Thymus (tissue), 11 donors: ENCODE data around the gene FAM120B. TPM values are rescaled to one million over a fixed set of nuclear protein-coding genes. Genes with fewer than 3 reads are reported as not detected.
A peak's percentile ranks its signal among the peaks of the same experiment; 100 is the strongest.

Source experiments
- DNase-seq, 9 donors: peaks; one replicate each; pipeline ENCODE4 v3.0.0-alpha.2; 2013; ENCODE audit warnings: low spot score in 9 of 9, low read depth in 6 of 9, missing footprints in 1 of 9
- H3K27ac ChIP-seq, 2 donors: one replicate each; pipeline ENCODE4 v1.5.1; 2013; ENCODE audit warnings: control low read depth in 1 of 2, low read depth in 1 of 2, low read length in 1 of 2, mild to moderate bottlenecking in 1 of 2, moderate library complexity in 1 of 2
- H3K27me3 ChIP-seq, 2 donors: one replicate each; pipeline ENCODE4 v1.5.1; 2013; ENCODE audit warnings: low read length in 1 of 2; ENCODE audit not compliant: control insufficient read depth in 2 of 2, insufficient read depth in 1 of 2
- H3K36me3 ChIP-seq, 2 donors: one replicate each; pipeline ENCODE4 v1.5.1; 2013; ENCODE audit warnings: low read length in 1 of 2, mild to moderate bottlenecking in 1 of 2, moderate library complexity in 1 of 2; ENCODE audit not compliant: control insufficient read depth in 2 of 2, insufficient read depth in 2 of 2
- H3K4me1 ChIP-seq, 2 donors: one replicate each; pipeline ENCODE4 v1.5.1; 2013; ENCODE audit warnings: low read length in 2 of 2; ENCODE audit not compliant: control insufficient read depth in 2 of 2, insufficient read depth in 2 of 2
- H3K4me3 ChIP-seq, 2 donors: one replicate each; pipeline ENCODE4 v1.5.1; 2013; ENCODE audit warnings: low read length in 2 of 2, control low read depth in 1 of 2, mild to moderate bottlenecking in 1 of 2
- H3K9me3 ChIP-seq, 2 donors: one replicate each; pipeline ENCODE4 v1.5.1; 2013; ENCODE audit warnings: low read length in 1 of 2, mild to moderate bottlenecking in 1 of 2; ENCODE audit not compliant: control insufficient read depth in 2 of 2, insufficient read depth in 1 of 2
- WGBS: extraction: QIAGEN DNeasy Blood & Tissue Kit; methylation state at CpG from one replicate; pipeline ENCODE4 v1.1.7; 2013; 5-methylcytosine and 5-hydroxymethylcytosine counted together
- polyA plus RNA-seq: library from polyadenylated mRNA; stranded (reverse); fragments of 200-250 nt; gene quantifications from one replicate; pipeline ENCODE4 v1.2.3, GENCODE V29; 2013
- total RNA-seq: library from RNA; stranded (reverse); fragments of 120-200 nt; gene quantifications from one replicate; pipeline ENCODE4 v1.2.4, GENCODE V29; 2013
- donor health status: healthy.

The FAM120B gene
- total and polyA plus RNA-seq, 2 donors: 12.1 to 13.6 TPM

DNA sequence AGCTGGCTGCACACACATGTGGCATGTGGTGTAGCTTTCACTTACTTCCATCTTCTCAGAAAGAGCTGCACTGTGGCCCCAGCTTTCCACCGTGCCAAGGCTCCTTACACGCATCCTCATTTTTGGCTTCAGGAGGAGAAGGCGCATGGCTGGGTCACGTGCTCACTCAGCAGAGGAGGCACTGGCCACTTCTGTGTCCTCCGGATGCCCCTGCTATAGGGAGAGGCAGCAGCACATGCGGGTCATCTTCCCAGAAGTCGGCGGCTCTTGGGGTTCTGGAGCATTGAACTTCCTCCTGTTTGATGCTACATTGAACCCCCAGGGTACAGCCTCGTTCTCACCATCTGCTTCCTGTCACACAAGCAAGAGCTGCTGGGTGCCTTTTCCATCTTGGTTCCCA, 111.3 kb downstream of the FAM120B start:
- Histone ChIP-seq H3K27ac (no peak overlapping the region), H3K9me3 (peaks cover 0 to 3% of the 10 kb centered on the region in 2 donors), H3K27me3 (peaks cover 0 to 2% of the 10 kb centered on the region in 2 donors), H3K36me3 (no peaks in the 10 kb centered on the region), H3K4me1 (no peaks in the 10 kb centered on the region), H3K4me3 (no peak overlapping the region)
- 91% methylated on average over 9 of the region's 9 CpGs for WGBS
- no peak for DNase-seq

DNA sequence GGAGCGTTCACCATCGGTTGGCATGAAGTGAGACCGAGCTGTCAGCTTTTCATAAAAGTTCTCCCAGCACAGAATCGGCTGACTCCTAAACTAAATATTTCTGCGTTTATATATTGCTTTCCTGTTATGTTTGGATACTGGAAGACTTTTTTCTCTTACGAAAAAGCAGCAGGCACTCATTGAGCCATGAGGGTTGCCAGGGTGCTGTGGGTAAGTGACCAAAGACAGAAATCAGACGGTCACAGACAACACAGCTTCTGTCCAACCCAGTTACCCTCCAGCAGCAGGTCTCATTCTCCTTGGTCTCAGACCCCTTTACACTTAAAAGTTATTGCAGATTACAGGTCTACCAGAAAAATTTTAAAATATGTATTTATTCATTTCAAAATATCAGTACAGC, 113.7 kb downstream of the FAM120B start:
- Histone ChIP-seq H3K4me3 (no peak overlapping the region), H3K27me3 (peaks cover 0 to 22% of the 10 kb centered on the region in 2 donors), H3K27ac (no peak overlapping the region), H3K4me1 (no peaks in the 10 kb centered on the region), H3K36me3 (no peaks in the 10 kb centered on the region), H3K9me3 (no peaks in the 10 kb centered on the region)
- no peak for DNase-seq
- WGBS: 78% methylated on average over 7 of the region's 7 CpGs

DNA sequence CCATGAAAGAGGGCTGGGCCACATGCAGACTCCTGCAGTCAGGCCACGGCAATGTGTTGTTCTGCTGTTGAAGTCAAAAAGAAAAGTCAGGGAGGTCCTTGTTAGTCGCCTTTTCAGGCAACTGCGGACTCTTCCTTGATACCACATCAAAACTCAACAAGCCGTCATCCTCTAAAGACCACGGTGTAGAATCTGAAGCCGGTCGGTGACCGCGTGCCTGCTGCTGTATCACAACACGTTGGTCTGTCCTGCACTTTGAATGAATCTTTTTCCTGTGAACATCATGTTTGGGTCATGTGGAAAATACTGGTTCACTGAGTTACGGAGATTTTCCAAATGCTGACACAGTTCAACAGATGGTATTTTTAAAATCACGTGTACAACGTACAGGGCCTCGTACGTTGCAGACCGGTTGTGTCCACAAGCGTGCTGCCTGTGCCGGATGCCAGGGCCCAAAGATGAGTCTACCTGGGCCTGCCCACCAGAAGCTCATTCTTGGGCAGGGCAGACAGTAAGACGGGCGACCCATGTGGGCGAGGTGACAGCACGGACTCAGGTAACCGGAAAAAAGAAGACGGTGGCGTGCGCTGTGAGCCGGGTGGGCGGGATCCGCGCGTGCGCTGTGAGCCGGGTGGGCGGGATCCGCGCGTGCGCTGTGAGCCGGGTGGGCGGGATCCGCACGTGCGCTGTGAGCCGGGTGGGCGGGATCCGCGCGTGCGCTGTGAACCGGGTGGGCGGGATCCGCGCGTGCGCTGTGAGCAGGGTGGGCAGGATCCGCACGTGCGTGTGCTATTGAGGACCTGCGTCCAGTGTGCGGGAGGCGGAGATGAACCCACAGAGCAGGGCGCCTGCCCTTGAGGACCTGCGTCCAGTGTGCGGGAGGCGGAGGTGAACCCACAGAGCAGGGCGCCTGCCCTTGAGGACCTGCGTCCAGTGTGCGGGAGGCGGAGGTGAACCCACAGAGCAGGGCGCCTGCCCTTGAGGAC, 114.5 kb downstream of the FAM120B start:
- Histone ChIP-seq H3K4me3 (no peak overlapping the region), H3K27me3 (peaks cover 0 to 22% of the 10 kb centered on the region in 2 donors), H3K36me3 (no peaks in the 10 kb centered on the region), H3K4me1 (no peaks in the 10 kb centered on the region), H3K9me3 (no peaks in the 10 kb centered on the region), H3K27ac (no peak overlapping the region)
- WGBS: 87% methylated on average over 70 of the region's 70 CpGs
- no peak for DNase-seq

DNA sequence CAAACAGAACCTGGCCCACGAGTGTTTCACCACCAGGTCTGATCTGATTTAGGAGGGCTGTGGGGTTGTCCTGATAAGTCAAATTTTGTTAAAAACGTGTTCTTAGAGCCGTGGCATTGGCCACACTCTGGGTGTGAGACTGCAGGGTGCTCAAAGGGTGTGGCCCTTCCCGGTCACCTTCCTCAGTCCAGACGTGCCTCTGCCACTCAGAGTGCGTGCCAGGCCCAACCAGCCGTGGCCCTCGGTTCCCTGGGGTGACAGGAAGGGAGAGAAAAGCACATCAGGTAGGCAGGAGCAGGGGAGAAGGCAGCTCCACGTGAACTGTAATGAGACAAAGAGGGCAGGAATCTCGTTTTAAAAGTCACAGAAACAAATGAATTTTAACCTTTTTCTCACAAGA, 115.4 kb downstream of the FAM120B start:
- no peaks in the 10 kb centered on the region for H3K9me3 ChIP-seq
- no peak overlapping the region for H3K27ac ChIP-seq
- H3K27me3 ChIP-seq: peaks cover 0 to 22% of the 10 kb centered on the region in 2 donors
- no peaks in the 10 kb centered on the region for H3K36me3 ChIP-seq
- no peak overlapping the region for H3K4me3 ChIP-seq
- 83% methylated on average over 10 of the region's 10 CpGs for WGBS
- no peak for DNase-seq
- H3K4me1 ChIP-seq: no peaks in the 10 kb centered on the region

DNA sequence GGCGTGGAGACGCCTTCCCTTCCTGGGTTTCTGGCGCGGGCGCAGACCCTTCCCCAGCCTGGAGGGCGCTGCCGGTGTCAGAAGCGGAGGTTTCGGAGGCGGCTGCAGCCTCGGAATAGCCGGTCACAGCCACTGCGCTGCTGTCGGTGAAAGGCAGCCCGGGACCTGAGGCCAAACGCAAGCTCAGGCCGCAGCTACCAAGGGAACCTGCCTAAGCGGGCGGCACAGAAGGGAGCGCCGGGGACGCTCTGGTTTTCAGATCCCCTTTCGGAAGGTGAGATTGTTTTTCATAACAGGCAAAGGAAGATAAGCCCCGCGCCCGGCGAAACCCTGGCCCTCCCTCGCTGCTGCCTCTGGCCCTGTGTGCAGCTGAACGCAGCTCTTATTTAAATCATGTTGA, 116.5 kb downstream of the FAM120B start:
- Histone ChIP-seq H3K27me3 (peaks cover 0 to 22% of the 10 kb centered on the region in 2 donors), H3K27ac (no peak overlapping the region), H3K36me3 (no peaks in the 10 kb centered on the region), H3K4me3 (no peak overlapping the region), H3K9me3 (no peaks in the 10 kb centered on the region), H3K4me1 (no peaks in the 10 kb centered on the region)
- DNase-seq: no peak
- 66% methylated on average over 29 of the region's 29 CpGs for WGBS

DNA sequence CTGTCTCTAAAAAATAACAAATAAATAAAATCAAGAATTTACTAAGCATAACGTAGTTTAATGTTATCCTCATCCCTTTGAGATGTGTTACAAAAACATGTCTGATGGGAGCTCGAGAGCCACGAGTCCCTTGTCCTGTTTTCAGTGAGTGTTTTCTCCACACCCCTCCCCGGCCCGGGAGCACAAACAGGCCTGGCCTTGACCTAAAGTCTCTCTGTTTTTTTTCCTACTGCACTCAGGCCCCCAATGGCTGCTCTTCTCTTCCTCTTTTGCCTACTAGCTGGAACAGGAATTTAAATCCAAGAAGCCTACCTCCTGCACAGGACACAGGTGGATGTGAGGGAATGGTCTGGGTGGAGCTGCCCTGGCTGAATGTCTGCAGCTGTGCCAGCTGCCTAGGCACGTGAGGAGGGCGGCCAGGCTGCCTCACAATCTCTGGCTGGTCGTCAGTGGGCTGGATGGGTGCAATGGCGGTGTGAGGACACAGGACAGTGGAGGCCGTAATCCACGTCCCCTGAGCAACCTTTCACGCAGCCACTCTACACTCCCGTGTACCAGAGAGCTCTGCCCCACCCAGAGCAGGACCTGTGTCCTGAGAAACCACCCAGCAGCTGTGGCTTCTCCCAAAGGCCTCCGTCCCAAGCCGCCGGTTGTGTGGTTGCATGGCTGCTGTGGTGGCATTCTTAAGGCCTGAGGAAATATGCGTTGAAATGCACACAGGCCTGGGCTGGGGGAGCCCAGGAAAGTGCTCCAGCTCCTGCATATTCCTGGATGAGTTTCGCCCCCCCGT, 117.5 kb downstream of the FAM120B start:
- Histone ChIP-seq H3K4me3 (no peak overlapping the region), H3K27me3 (peaks cover 0 to 22% of the 10 kb centered on the region in 2 donors), H3K36me3 (no peaks in the 10 kb centered on the region), H3K27ac (no peak overlapping the region), H3K4me1 (no peaks in the 10 kb centered on the region), H3K9me3 (no peaks in the 10 kb centered on the region)
- DNase-seq: no peak
- WGBS: 88% methylated on average over 19 of the region's 19 CpGs

DNA sequence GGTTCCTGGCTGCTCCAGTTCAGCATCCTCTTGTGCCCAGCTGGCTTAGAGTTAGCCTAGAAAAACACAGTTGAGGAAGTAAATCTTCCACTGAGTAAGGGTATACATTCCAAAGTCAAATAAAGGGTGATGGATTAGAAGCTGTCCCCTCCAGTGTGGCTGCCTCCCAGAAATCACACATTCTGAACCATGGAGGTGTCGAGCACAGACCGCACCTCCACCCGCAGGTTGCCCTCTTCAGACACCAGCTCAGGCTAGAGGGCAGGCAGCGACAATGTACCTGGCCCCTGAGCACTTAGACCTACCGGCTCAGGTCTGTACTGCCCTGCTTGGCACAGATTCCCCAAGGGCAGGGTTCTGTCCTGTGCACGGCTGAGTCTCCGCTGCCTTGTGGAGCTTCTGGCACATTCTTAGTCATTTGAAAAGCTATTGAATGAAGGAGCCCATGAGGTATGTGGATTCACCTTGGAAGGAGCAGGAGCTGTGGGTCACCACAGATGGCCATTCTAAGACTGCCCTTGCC, 118.1 kb downstream of the FAM120B start:
- Histone ChIP-seq H3K4me1 (no peaks in the 10 kb centered on the region), H3K9me3 (no peaks in the 10 kb centered on the region), H3K36me3 (no peaks in the 10 kb centered on the region), H3K27ac (no peak overlapping the region), H3K27me3 (peaks cover 0 to 22% of the 10 kb centered on the region in 2 donors), H3K4me3 (no peak overlapping the region)
- 97% methylated on average over 7 of the region's 7 CpGs for WGBS
- no peak for DNase-seq

DNA sequence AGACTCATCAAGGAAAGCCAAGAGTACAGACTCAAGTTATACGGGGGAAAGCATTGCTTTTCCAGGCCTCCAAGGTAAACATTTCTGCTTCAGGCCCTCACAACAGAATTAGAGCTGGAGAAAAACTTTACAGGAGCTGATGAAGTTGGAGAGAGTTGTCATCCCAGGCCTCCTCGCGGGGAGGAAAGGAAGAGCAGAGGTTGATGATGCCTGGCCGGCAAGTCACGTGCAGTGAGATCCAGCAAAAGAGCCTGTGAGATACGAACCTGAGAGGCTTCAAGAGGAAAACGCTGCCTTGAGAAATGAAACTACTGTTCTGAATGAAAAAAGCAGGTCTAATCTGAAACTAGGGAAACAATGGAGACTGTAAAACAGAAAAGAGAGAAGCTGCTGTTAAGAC, 122.9 kb downstream of the FAM120B start:
- peak in 1 of 9 donors; percentile 4 for DNase-seq
- Histone ChIP-seq H3K4me1 (no peaks in the 10 kb centered on the region), H3K4me3 (no peak overlapping the region), H3K27me3 (peaks cover 0 to 8% of the 10 kb centered on the region in 2 donors), H3K36me3 (no peaks in the 10 kb centered on the region), H3K27ac (no peak overlapping the region), H3K9me3 (no peaks in the 10 kb centered on the region)
- 82% methylated on average over 7 of the region's 7 CpGs for WGBS
